Stimulated activated CD4-positive, alpha-beta T cell treated with anti-CD3 and anti-CD28 coated beads, Interleukin-2, amount 100 ng/mL, for 48 hours (primary cell): Measurements from ENCODE around the gene CCL28.
"Not testable (repeated sequence)": the region's sequence is repeated elsewhere in the genome, so short reads cannot be mapped to it uniquely, and the experiment has no call there.

ENCODE experiments used
- DNase-seq, 2 donors: peaks; one replicate each; pipeline ENCODE4 v3.0.0-alpha.2; 2020

CCL28 gene

GRCh38 chr5:43412156-43412555, at the start of gene CCL28:
Gene CCL28 (minus strand): TSS chr5:43412391. CDS start chr5:43412316, 75 bp downstream.
- no peak for DNase-seq

- no peak for DNase-seq
These were observed 48.9 kb upstream of the CCL28 start for GRCh38 chr5:43461066-43461465.

GRCh38 chr5:43456556-43456955, 44.4 kb upstream of the CCL28 start:
- no peak for DNase-seq

- DNase-seq: not testable (repeated sequence)
These were observed 29.4 kb upstream of the CCL28 start for GRCh38 chr5:43441575-43441974.

GRCh38 chr5:43437062-43437660, 25.0 kb upstream of the CCL28 start:
- DNase-seq: no peak

GRCh38 chr5:43433382-43433781, 21.2 kb upstream of the CCL28 start:
- DNase-seq: no peak

- no peak for DNase-seq
These were observed 20.5 kb upstream of the CCL28 start for GRCh38 chr5:43432486-43433375.

- no peak for DNase-seq
These were observed 17.5 kb upstream of the CCL28 start for GRCh38 chr5:43429706-43430105.

- no peak for DNase-seq
These were observed 16.8 kb upstream of the CCL28 start for GRCh38 chr5:43429016-43429415.

GRCh38 chr5:43427306-43427705, 15.1 kb upstream of the CCL28 start:
- no peak for DNase-seq

GRCh38 chr5:43425983-43426382, 13.8 kb upstream of the CCL28 start:
- no peak for DNase-seq

- DNase-seq: not testable (repeated sequence)
These were observed 10.9 kb upstream of the CCL28 start for GRCh38 chr5:43423086-43423485.

GRCh38 chr5:43422143-43422542, 10.0 kb upstream of the CCL28 start:
- no peak for DNase-seq

GRCh38 chr5:43421450-43422133, 9.4 kb upstream of the CCL28 start:
- no peak for DNase-seq

GRCh38 chr5:43420241-43420640, 8.1 kb upstream of the CCL28 start:
- no peak for DNase-seq

GRCh38 chr5:43418561-43418960, 6.4 kb upstream of the CCL28 start:
- DNase-seq: no peak

GRCh38 chr5:43416803-43417394, 4.7 kb upstream of the CCL28 start:
- no peak for DNase-seq

- no peak for DNase-seq
These were observed 4.0 kb upstream of the CCL28 start for GRCh38 chr5:43415935-43416802.

- DNase-seq: no peak
These were observed 1.8 kb upstream of the CCL28 start for GRCh38 chr5:43413966-43414365.

GRCh38 chr5:43412644-43413043, 453 bp upstream of the CCL28 start:
- no peak for DNase-seq

- no peak for DNase-seq
These were observed 696 bp downstream of the CCL28 start for GRCh38 chr5:43411495-43411894.

- no peak for DNase-seq
These were observed 1.8 kb downstream of the CCL28 start for GRCh38 chr5:43410414-43410813.
